Fibroblast of upper back skin (primary cell): ENCODE data around the gene ATF7IP.

ENCODE experiments used
- DNase-seq: peaks from one replicate; pipeline ENCODE4 v3.0.0-alpha.2; 2013

Gene ATF7IP

DNA sequence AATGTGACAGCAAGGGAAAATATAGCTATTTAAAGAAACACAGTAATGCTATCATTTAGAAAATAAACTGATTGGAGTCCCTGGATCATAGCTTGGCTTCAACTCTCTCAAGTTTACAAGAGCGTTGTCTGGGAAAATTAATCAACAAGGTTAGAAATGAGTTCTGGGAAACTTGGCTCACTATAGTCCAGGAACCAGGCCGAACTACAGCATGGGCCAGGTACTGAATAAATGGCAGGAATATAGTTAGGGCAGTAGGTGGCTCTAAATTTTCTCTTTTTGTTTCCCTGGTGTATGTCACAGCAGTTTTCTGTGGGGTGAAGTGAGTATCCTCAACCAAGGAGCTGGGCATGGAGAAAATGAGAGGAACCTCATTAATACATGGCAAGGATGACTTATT, 129.8 kb downstream of the ATF7IP start:
- no peak for DNase-seq

DNA sequence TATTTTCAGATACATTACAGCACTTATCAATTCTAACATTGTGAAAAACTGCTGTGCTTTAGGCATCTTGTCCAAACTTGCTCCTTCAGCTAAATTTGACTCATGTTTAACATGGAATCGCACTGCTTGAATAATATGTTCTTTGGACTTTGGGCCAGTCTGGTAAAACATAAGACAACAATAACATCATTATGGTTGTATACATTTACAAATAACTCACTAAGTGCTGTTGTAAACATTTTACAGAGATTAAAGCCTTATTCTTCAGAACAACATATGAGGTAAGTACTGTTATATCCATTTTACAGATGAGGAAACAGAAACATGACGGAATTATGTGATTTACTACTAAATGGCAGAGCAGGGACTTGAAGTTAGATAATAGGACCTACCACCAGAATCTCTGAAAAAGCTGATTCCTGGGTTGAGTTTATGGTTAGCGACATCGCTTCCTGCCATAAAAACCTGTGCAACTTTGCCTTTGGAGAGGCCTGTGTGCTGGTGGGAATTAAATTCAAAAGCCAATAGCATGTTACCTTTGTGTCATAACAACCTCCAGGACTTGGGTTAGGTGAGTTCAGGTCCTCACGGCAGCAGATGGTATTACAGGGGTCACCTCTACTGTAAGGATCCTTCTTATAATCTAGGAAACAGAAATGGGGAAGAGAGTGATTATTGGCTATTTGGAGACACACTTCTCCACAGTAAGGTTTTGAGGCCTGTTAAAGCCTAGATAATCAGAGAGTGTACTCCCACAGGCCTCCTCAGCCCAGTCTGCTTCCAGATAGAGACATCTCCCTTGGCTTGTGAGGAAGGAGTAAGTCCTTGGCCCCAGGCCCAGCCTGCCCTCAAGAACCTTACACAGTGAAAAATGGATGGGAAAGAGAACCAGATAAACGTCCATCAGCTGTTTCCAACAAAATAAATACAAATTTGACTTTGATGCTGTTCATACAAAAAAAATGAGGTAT, 140.4 kb downstream of the ATF7IP start:
- no peak for DNase-seq

DNA sequence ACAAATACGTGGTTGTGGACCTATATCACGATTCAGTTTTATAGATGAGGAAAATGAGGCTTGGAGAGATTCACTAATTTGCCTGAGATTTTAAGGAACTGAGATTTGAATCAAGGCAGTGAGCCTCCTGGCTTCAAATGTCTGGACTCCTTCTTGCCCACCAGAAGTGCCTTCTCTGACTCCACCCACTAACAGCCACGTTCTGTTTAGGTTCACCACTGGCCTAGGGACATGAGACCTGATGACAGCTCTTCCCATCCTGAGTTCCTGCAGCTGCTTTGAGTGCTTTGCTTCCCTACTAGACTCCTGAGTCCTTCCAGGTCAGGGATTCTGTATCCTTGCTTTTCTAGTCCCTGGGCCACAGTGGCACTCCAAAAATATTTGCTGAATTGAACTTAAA, 145.1 kb downstream of the ATF7IP start:
- DNase-seq, result no peak

DNA sequence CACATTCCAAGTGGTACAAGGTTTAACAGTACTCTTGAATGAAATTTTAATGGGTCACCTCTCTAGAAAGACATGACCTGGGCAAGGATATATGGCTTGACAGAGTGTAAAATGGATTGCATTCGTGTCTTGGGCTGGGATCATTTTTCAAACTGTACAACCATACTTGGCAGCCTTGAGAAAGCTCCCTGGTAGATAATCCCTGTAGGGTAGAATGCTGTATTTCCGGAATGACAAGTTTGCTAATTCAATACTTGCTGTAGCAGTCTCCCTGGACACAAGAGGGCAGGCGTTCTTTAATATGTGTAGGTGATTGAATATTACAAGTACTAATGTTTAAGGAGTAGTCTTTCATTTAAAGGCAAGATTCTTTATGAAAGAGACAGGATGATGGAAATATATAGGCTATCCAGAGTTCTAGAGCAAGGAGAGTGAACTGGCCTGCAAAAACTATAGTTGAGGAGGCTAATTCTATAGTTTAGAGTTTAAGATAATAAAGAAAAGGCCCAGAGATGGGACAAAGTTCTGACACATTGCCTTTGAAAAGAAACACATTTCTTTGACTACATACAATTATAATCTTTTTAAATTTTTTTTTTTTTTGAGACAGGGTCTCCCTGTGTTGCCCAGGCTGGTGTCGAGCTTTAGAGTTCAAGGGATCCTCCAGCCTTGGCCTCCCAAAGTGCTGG, 148.8 kb downstream of the ATF7IP start:
- DNase-seq, result peak; percentile 24

DNA sequence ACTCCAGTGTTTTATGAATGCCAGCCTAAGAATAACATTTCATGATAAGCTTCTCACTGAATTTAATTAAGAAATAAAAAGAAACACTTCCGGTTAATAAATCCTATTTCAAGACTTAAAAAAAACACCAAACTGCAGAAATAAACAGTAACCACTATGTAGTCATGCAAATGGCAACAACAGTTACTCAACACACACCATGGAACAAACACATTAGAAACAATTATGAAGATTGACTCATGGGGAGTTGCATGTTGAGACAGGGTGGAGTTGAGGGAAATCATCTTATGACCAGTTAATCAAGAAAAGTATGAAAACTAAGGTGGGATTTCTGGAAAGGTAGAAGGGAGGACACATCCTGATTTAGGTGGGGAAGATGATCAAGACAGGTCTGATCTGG, 149.5 kb downstream of the ATF7IP start:
- no peak for DNase-seq

DNA sequence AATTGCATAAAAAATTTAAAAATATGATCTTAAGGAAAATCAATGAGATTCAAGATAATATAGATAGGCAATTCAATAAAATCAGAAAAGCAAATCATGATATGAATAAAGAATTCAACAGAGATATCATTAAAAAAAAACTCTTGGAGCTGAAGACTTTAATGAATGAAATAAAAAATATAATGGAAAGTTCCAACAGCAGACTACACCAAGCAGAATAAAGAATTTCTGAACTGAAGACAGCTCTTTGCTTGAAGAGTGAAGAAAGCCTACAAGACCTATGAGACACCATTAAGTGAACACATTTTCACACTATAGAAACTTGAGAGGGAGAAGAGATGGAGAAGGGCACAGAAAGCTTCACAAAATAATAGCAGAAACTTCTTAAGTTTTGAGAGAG, 156.3 kb downstream of the ATF7IP start:
- DNase-seq, result no peak

DNA sequence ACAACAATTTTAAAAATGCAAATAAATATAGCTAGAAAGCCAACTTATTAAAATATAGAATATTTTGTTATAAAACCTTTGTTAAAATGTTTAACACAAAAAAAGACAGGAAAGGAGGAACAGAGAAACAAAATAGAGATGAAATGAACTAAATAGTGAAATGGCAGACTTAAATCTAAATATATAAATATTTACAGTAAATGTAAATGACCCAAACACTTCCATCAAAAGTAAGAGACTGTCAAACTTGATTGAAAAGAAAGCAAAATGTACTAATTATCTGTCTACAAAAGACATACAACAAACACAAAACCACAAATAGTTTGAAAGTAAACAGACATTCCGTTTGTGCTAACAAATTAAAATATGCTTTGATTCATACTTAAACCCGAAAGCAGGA, 160.5 kb downstream of the ATF7IP start:
- no peak for DNase-seq

DNA sequence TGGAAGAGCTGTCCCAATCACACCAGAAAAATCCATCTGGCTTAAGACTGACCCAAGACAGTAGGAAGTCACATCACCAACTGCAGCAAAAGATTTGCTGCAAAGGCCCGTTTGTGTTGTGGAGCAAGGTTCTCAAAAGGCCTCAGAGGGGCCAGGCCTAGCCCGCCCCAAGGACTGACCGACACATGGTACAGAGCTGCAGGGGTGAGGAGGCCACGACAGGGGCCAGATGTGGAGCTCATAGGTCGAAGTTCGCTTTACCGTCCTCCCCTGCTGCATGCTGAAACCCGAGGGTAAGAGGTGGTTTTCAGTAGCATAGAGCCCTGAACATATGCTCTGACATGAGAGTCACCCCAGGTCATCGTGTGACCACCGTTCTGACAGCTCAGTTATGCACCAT, 166.7 kb downstream of the ATF7IP start:
- no peak for DNase-seq

DNA sequence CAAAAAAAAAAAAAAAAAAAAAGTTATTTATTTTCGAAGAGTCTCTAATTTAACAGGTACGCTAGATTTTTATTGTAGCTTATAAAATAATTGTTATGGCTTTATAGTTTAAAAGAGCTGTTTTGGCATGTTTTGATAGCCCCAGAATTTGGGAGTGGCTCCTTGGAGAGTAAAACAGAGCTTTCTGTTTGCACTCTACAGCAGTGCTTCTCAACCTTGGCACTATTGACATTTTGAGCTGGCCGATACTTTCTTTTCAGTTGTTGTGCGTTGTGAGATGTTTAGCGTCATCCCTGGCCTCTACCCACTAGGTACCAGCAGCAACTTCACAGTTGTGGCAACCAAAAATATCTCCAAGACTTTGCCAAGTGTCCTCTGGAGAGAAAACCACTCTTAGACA, 171.6 kb downstream of the ATF7IP start:
- no peak for DNase-seq

DNA sequence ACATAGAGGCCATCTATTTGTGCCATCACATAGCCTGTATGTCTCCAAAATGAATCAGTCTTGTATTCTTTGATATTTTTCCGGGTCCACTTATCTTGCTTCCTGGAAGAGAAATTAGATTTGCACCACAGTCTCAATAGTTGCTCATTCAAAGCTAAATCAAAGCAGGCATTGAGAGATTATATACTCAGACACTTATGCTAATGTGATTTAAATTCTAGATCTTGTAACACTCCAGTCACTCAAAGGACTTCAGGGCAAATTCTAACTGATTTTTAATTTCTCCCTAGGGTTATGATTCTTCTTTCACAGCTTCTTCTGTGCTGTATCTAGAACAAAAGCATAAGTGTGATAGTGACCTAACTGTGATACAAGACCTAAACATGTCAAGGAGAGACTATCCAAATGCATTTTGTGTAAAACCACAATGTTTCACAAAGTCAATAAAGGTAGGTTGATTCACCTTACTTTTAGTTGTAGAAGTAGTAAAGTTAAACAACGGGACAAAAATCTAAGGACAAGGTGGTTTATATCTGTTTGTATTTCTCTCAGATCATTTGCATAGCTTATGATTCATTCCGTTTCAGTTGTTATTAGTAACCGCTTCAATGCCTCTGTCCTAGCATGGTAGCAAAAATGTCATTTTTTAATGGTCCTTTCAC, 175.4 kb downstream of the ATF7IP start:
- no peak for DNase-seq

DNA sequence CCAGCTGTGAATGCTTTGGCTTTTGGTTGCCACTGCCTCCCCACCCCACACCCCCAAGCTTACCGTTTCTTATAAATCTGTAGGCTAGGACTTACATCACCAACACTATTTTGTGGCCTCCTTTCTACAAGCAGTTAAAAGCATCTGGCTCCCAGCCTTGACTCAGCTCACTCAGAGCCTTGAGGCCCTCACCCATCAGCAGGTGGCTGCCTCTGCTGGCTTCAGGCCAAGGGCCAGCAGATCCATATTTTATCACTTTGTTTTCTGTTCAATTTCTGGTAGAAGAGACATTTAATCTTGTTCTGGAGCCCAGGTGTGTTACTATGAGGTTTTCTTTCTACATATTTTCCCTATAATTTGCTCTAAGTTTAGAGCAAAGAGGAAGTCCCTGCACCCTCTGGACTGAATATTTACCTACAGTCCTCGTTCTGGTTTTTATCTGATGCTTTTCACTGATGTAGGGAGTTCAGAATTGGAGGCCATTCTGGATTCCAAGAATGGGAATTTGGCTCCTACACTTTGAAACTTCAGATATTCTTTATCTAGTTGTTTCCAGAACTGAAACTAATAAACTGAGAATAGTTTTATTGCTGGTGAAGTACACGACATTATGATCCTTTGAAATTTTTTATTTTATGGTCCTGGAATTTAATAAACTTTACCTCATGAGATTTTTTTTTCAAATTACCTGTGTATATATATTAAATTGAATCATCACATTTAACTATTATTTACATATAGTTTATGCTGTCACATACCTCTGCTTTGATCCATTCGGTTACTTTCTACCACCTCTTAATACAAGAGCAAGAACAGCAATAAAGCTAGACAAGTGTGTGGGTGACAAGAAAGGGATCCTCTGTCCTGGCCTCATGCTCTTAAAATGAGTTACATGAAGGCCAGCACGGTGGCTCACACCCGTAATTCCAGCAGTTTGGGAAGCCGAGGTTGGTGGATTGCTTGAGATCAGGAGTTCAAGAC, 180.0 kb downstream of the ATF7IP start:
- DNase-seq, result no peak

DNA sequence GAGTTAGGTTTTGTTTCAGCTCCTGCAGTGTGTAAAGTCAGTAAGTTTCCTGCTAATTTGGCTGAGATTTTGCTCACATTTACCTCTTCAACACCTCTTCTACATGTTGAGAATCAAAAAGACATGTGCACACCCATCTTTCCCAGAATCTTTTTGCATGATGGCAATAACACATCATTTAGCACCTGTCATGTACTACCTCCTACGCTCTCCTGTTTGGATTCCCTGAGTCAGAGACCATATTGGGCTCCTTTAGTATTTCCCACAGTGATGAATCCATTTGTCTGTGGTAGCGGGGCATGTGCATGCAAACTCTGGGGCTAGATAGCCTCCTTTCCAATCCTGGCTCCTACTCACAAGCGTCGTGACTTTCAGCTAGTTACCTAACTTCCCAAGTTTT, 182.1 kb downstream of the ATF7IP start:
- no peak for DNase-seq

DNA sequence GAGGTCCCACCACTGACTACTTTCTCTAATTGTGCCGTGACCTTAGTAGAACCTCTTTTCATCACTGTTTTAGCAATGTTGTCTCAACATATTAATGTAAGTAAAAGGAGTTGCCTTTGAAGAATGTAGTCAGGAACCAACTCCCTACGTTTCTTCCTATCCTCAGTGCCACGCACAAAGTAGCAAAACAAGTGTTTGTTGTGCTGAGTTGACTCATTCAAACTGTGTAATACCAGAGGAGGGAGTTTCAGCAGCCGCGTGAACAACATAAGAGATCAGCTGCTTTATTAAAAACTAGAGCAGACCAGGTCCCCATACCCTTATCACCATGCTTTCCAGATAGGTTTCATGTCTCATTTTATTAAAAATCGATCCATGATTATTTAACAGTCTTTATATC, 183.1 kb downstream of the ATF7IP start:
- no peak for DNase-seq
